Suprapubic skin (tissue), 4 donors: Measurements from ENCODE around the gene BICD1. TPM values are rescaled to one million over a fixed set of nuclear protein-coding genes. Genes with fewer than 3 reads are reported as not detected.

Experiments
- DNase-seq, 2 donors: peaks; one replicate each; pipeline ENCODE4 v3.0.0-alpha.2; 2019; ENCODE audit warnings: low spot score in 2 of 2
- H3K27ac ChIP-seq: fragments of 200-600 bp; sonication (generic); one replicate; pipeline ENCODE4 v1.5.1; 2019
- H3K27me3 ChIP-seq: fragments of 200-600 bp; sonication (generic); one replicate; pipeline ENCODE4 v1.5.1; 2019
- H3K36me3 ChIP-seq: fragments of 200-600 bp; sonication (generic); one replicate; pipeline ENCODE4 v1.5.1; 2019
- H3K4me1 ChIP-seq: fragments of 200-600 bp; sonication (generic); one replicate; pipeline ENCODE4 v1.5.1; 2019
- H3K4me3 ChIP-seq: fragments of 200-600 bp; sonication (generic); one replicate; pipeline ENCODE4 v1.5.1; 2019; ENCODE audit warnings: mild to moderate bottlenecking
- H3K9me3 ChIP-seq: fragments of 200-600 bp; sonication (generic); one replicate; pipeline ENCODE4 v1.5.1; 2019
- CTCF ChIP-seq, 2 donors: fragments of 200-600 bp in 1 of 2; fragments of 450-650 bp in 1 of 2; sonication (generic) in 1 of 2; IDR thresholded peaks; one replicate each; pipeline ENCODE4 v1.5.1; 2016 to 2019; ENCODE audit warnings: antibody characterized with exemption in 2 of 2, mild to moderate bottlenecking in 1 of 2, moderate library complexity in 1 of 2
- EP300 ChIP-seq: sonication (generic); formaldehyde crosslinking; IDR thresholded peaks from one replicate; pipeline ENCODE4 v1.6.1; 2017; ENCODE audit warnings: antibody characterized with exemption
- POLR2A ChIP-seq, 2 donors: fragments of 450-650 bp; IDR thresholded peaks; one replicate each; pipeline ENCODE4 v1.6.1; 2017; ENCODE audit warnings: antibody characterized with exemption in 2 of 2, mild to moderate bottlenecking in 2 of 2, moderate library complexity in 2 of 2
- POLR2AphosphoS5 ChIP-seq, 3 donors: sonication (generic); formaldehyde crosslinking; IDR thresholded peaks; one replicate each; pipeline ENCODE4 v1.6.1; 2017; ENCODE audit warnings: antibody characterized with exemption in 3 of 3
- WGBS: methylation state at CpG from one replicate; pipeline ENCODE4 v1.1.5; 2018; 5-methylcytosine and 5-hydroxymethylcytosine counted together
- total RNA-seq, 4 donors: library from RNA; depleted of rRNA; stranded (reverse); fragments of >200 nt; gene quantifications; one replicate each; pipeline ENCODE4 v1.1.0, GENCODE V29; 2016

The BICD1 gene
- total RNA-seq, 4 donors from 2014 or later: 1.5 to 5.4 (median 2.5) TPM

GRCh38 chr12:32107359-32108267 is 966 bp downstream of the BICD1 start:
- Histone ChIP-seq H3K36me3 (no peaks in the 10 kb centered on the region), H3K4me1 (peaks cover 23% of the 10 kb centered on the region), H3K4me3 (peak overlapping the region; percentile 92), H3K9me3 (no peaks in the 10 kb centered on the region), H3K27me3 (no peaks in the 10 kb centered on the region), H3K27ac (peak overlapping the region; percentile 83)
- WGBS: 14% methylated on average over 14 of the region's 14 CpGs
- DNase-seq: no peak
- TF ChIP-seq POLR2A (IDR thresholded peaks at IDR 0.05) (no peak), POLR2AphosphoS5 (IDR thresholded peaks at IDR 0.05) (no peak), CTCF (IDR thresholded peaks at IDR 0.05) (no peak), EP300 (no peak)

DNA sequence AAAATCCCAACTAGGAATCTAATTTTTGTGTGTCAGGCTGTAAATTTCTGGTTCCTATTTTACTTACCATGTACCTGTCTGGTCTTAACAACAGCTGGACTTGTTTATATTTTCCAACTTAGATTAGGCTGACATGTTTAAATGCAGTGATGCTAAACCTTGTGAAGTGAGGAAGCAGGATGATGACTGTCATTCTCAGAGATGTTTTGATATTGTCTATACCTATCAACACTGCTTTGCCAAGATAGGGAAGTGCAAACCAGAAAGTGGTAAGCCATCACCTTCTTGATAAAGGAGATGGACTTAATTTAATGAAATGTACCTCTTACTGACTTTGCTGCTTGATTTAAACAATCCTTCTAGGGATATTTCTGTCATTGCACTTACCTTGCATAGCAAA is 2.1 kb downstream of the BICD1 start:
- Histone ChIP-seq H3K27me3 (no peaks in the 10 kb centered on the region), H3K9me3 (no peaks in the 10 kb centered on the region), H3K36me3 (no peaks in the 10 kb centered on the region), H3K27ac (no peak overlapping the region), H3K4me3 (no peak overlapping the region), H3K4me1 (peaks cover 23% of the 10 kb centered on the region)
- DNase-seq: no peak
- TF ChIP-seq POLR2AphosphoS5 (IDR thresholded peaks at IDR 0.05) (no peak), EP300 (no peak), CTCF (IDR thresholded peaks at IDR 0.05) (no peak), POLR2A (IDR thresholded peaks at IDR 0.05) (no peak)

- Histone ChIP-seq H3K9me3 (no peaks in the 10 kb centered on the region), H3K27ac (no peak overlapping the region), H3K4me3 (no peak overlapping the region), H3K36me3 (no peaks in the 10 kb centered on the region), H3K27me3 (no peaks in the 10 kb centered on the region), H3K4me1 (peaks cover 24% of the 10 kb centered on the region)
- DNase-seq: no peak
- 85% methylated on average over 3 of the region's 3 CpGs for WGBS
- no peak for TF ChIP-seq POLR2AphosphoS5 (IDR thresholded peaks at IDR 0.05)
- TF ChIP-seq CTCF (IDR thresholded peaks at IDR 0.05): no peak
- no peak for TF ChIP-seq EP300
- no peak for TF ChIP-seq POLR2A (IDR thresholded peaks at IDR 0.05)
These were observed 3.8 kb downstream of the BICD1 start for GRCh38 chr12:32110417-32110816.

GRCh38 chr12:32110942-32111341 is 4.3 kb downstream of the BICD1 start:
- no peaks in the 10 kb centered on the region for H3K27me3 ChIP-seq
- no peak for DNase-seq
- no peak overlapping the region for H3K4me3 ChIP-seq
- peaks cover 28% of the 10 kb centered on the region for H3K4me1 ChIP-seq
- WGBS: 43% methylated on average over 2 of the region's 2 CpGs
- no peaks in the 10 kb centered on the region for H3K36me3 ChIP-seq
- no peaks in the 10 kb centered on the region for H3K9me3 ChIP-seq
- H3K27ac ChIP-seq: no peak overlapping the region
- TF ChIP-seq CTCF (IDR thresholded peaks at IDR 0.05) (no peak), POLR2A (IDR thresholded peaks at IDR 0.05) (no peak), EP300 (no peak), POLR2AphosphoS5 (IDR thresholded peaks at IDR 0.05) (no peak)

DNA sequence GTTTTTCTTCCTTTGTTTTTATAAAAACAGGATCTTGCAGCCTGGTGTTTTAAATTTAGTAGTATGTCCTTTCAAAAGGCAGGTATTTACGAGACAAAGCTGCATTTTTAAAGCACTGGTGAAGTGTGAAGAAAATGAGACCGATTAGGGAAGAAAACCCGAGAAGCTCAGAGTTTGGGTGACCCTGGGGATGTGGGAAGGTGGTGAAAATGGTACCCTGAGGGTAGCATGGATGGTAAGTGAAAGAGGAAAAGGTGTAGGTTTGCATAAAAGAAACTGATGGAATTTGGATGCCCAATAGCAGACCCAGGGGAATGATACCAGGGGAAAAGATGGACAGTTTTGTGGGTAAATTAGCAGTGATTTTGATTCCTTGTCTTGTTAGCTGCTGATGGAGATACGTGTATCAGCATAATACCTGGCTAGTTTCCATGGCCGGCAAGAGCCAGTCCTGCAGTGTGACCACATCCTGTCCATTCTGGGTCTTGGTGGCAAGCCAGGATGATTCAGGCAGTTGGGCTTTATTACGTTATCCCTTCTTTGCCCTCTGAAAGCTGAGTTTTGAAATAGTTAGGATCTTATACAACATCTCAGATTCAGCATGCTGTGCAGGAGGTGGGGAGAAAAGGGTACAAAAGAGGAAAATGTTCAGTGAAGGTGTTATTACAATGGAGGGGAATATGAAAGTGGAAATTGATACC is 8.9 kb downstream of the BICD1 start:
- peak; percentile 87 to 90 for DNase-seq
- no peak overlapping the region for H3K27ac ChIP-seq
- WGBS: 32% methylated on average over 6 of the region's 6 CpGs
- TF ChIP-seq POLR2AphosphoS5 (IDR thresholded peaks at IDR 0.05) (peak in 1 of 3 donors; percentile 79), POLR2A (IDR thresholded peaks at IDR 0.05) (no peak), CTCF (IDR thresholded peaks at IDR 0.05) (no peak), EP300 (no peak)
- H3K27me3 ChIP-seq: no peaks in the 10 kb centered on the region
- H3K4me3 ChIP-seq: no peak overlapping the region
- no peaks in the 10 kb centered on the region for H3K36me3 ChIP-seq
- no peaks in the 10 kb centered on the region for H3K9me3 ChIP-seq
- peaks cover 10% of the 10 kb centered on the region for H3K4me1 ChIP-seq
